Mammary epithelial cell (primary cell): ENCODE results near the gene PRKAG1.

Experiments used
- CTCF ChIP-seq, 2 donors: IDR thresholded peaks in 1 of 2; conservative IDR thresholded peaks in 1 of 2; 2 replicates each; pipeline ENCODE4 v1.5.1; 2011 to 2012; ENCODE audit warnings: inconsistent platforms in 2 of 2, low read length in 2 of 2, mild to moderate bottlenecking in 2 of 2, control low read depth in 1 of 2, low read depth in 1 of 2; ENCODE audit not compliant: insufficient read depth in 1 of 2; ENCODE audit errors: extremely low read depth in 1 of 2
- EZH2 ChIP-seq: IDR thresholded peaks from 2 replicates; pipeline ENCODE4 v1.6.1; 2012; ENCODE audit warnings: low read length, inconsistent platforms, borderline replicate concordance

- TF ChIP-seq CTCF (conservative IDR thresholded peaks at IDR 0.05 in 1 of 2, IDR thresholded peaks at IDR 0.05 in 1 of 2; ENCODE audit: extremely low read depth in 1 of 2, insufficient read depth in 1 of 2, low read depth in 1 of 2, low read length in 2 of 2) (no peak), EZH2 (no peak)
Measured at GRCh38 chr12:48994224-48995085, 24.1 kb downstream of the PRKAG1 start.
